CD4-positive, alpha-beta T cell treated with Interleukin-4 for 4 hours (primary cell): Measurements from ENCODE around the gene MESD.

Experiments used
- DNase-seq: peaks from one replicate; pipeline ENCODE4 v3.0.0-alpha.2; 2020

The MESD gene

DNA sequence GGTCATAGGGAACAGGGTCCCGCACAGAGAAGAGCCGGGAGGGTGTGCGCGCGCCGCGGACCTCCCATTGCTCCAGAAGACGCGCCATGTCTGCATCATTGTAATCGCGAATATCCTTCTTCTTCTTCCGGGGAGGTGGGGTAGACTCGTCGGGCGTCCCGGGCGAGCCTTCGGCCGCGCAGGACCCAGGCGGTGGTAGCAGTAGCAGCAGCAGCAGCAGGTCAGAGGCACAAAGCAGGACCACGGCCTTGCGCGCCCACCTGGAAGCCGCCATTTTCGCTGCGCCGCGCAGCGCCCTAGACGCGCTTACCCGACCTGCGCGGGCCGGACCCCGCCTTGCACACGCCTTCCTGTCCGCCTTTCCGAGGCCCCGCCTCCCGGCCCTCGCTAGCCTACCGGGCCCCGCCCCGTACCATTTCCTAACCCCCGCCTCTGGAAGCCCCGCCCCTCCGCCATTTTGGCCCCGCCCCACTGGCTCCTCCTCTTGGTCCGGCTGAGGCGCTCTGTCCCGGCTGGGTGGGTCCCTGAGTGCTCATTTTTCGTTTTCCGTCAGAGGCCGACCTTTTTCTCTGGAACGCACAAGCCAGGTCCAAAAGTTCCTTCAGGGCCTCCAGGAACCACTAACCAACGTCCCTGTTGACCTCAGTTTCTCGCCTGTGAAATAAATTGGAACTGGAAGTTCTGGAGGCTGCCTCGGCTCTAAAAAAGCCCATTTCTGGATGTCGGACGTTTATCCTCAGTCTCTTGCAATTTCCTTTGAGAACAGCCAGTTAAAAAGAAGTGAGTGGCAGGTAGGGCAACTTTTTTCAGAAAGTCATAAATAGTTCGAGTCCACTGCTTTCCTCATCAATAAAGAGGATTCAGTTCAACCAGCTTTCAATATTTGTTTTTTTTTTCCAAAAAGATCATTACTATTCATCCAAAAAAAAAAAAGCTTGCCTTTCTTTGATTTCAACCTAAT lies at the start of gene MESD:
Gene MESD, minus strand, starts transcription at position 302 of the 961 bp plus-strand sequence. Its CDS starts 28 bp downstream, at position 274.
- peak; percentile 93 for DNase-seq

DNA sequence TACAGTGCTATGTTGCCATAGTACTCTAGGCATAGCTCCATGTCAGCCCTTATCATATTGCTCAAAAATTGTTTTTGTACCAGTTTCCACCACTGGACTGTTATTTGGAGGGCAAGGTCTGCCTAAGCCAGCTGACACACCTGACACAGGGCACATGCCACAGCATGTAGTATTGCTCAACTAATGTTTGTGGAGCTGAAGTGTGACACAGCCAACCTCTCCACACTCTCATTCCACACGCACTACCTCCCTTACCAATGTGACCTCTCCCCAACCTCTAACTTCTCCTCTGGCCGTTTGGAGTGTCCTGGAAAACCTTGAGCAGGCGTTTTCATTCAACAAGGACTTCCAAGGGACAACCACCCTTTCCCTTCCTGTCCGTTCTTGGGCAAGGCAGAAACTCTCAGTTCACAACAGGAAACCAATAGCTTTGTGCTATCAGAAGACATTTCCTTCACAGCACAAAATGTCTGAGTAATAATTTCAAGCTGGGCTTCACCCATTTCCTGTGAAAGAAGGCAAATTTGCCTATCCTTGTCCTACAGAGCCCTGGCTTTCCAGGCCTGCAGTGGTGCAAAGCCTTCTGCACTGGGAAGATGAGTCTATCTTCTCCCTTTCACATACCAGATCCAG lies 49.5 kb upstream of the MESD start:
- no peak for DNase-seq

DNA sequence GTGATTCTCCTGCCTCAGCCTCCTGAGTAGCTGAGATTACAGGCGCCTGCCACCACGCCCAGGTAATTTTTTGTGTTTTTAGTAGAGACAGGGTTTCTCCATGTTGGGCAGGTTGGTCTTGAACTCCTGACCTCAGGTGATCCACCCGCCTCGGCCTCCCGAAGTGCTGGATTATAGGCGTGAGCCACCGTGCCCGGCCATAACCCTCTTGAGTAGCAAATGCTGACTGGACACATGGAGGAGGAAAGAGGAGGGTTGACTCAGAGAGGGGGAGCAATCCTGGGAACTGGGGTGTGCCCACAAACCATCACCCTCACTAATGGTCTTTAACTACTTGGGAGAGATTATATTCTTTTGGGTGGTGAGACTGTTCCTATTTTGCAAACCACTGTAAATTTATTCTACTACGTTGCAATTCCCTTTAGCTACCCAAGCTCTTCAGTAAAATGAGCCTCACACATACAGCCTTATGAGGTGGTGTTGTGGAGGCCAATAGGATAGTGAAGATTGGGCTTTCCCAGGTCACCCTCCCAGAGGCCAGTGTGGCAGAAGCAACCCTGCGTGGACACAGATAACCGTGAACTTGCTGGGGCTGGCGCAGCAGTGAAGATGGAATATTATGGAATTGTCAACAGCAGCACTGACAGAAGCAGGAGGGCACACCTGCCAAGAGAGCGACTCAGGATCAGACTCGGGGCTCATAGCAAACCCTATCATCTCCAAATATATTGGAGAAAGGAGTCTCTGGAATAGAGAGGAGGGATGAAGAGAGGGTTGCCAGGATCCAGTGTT lies 48.5 kb upstream of the MESD start:
- no peak for DNase-seq

DNA sequence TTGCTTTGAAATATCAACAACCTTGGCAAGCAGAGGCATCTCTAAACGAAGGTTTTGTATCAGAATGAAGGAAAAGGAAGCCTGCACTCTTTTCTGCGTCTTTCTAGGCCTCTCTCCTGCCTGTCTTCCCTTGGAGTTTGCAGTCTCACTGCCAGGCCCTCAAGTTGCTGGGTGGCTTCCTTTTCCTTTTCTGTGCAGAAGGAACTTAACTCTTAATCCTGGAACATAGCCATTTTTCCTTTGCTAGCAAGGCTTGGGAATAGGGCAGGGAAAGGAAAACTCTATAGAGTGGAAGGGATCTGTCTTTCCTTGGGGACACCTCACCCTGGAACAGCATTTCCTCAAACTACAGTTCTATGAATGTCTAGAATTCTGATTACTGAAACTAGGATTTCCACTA lies 43.9 kb upstream of the MESD start:
- DNase-seq = no peak

DNA sequence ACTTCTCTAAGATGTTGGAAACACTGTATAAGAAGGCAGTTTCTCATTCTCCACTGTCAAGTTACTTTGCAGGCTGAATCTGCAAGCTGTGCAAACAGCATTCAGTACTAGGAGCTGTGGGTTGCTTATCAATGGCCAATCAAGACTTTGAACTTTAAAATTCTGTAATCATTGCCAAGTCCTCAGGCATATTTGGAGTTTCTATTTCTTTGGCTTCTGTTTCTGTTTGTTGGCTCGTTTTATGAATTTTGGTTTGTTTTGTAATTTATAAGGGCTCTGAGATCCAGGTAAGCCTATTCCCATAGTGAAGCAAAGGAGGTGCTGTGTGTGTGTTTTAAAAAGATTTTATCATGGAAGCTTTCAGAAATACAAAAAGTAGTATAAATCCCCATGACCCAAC lies 43.2 kb upstream of the MESD start:
- DNase-seq = no peak

DNA sequence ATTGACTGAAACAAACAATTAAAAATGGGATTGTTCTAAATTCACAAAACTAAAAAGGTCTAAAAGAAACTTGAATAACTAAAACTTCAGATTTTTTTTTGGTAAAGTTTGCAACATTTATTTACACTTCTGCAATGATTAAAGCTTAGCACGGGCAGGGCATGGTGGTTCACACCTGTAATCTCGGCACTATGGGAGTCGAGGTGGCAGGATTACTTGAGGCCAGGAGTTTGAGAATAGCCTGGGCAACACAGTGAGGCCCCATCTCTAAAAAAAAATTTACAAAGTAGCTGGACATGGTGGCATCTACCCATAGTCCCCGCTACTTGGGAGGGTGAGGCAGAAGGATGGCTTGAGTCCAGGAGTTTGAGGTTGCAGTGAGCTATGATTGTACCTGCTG lies 42.7 kb upstream of the MESD start:
- no peak for DNase-seq

- no peak for DNase-seq
Measured at GRCh38 chr15:81031203-81031602, 41.6 kb upstream of the MESD start.

DNA sequence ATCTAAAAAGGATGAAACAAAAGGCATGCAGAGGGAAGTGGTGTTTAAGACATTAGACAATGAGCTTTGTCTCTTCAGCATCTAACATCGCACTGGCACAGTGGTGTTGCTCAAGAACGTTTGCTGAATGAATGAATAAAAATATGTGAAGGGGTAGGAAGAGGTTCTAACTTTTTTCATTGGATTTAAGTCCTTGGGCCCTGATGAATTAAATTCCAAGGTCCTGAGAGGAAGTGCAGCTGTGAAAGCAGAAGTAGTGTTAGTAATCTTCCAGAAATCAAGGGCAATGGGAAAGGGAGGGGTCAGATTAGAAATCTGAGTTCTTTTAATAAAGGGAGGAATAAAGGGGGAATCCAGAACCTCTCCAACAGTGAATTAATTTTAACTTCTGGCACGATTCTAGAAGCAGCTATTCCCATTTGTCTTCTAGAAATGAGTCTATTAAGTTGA lies 40.7 kb upstream of the MESD start:
- DNase-seq = no peak

DNA sequence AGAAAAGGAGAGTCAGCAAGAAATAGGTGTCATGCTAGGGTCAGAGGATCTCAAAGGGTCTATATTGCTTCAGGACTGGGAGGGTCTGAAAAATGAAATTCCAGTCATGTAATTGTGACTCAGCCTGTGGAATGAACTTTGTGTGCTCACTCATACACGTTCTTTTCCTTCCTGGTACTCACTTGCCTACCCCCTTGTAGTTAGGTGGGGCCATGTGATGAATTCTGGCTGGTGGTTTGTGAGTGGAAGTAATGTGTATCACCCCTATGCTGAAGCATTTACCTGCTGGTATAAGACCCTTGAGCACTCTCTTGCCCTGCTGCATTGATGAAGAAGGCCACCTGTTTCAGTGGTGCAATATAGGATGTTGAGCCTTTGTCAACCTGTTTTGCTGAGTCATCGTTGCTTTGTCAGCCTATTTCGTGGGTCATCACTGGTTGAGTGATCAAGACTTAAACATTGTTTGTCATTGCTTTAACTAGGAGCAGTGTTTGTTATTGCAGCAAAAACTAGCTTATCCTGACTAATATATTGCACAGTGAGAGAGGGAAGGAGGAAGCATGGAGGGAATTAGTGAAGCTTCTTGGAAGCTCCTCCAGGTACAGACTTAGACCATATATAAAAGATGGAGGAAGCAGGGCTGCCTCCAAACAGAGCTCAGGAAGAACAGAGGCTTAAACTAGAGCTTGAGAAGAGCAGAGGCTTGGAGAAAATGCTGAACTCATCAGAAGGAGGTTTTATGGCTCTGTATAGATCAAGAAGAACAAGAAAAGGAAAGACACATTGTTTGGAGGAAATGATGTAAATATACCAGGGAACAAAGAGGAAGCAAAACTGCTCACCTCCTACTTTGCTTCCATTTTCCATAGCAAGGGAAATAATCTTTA lies 40.0 kb upstream of the MESD start:
- no peak for DNase-seq

- no peak for DNase-seq
Measured at GRCh38 chr15:81026836-81027599, 37.4 kb upstream of the MESD start.

- DNase-seq = no peak
Measured at GRCh38 chr15:81025721-81026370, 36.2 kb upstream of the MESD start.

- no peak for DNase-seq
Measured at GRCh38 chr15:81024936-81025335, 35.3 kb upstream of the MESD start.

DNA sequence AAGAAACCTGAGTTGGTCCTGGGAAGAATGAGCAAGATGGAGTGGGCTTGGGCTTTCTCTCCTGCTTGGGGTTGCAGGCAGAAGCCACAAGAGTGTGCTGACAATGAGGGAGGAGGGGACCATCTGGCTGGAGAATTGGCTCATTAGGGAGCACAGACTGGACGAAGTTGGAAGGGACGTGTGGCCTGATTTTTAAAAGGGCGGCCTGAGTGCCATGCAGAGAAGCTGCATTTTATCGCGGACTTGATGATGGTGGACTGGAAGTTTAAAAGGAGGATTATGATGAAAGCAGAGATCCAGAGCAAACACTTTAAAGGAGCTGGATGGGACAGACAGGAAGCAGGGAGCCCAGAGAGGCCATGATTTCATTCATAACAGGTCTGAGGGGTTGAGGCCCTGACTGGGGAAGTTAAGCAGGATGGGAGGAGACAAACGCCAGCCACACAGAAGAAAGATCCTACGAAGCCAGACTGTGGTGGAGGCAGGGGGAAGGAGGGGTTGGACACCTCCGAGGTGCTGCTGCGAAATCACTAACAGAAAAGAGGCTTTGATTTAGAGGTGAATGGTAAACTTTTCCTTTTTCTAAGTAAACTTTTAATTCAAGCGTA lies 34.8 kb upstream of the MESD start:
- DNase-seq = no peak

DNA sequence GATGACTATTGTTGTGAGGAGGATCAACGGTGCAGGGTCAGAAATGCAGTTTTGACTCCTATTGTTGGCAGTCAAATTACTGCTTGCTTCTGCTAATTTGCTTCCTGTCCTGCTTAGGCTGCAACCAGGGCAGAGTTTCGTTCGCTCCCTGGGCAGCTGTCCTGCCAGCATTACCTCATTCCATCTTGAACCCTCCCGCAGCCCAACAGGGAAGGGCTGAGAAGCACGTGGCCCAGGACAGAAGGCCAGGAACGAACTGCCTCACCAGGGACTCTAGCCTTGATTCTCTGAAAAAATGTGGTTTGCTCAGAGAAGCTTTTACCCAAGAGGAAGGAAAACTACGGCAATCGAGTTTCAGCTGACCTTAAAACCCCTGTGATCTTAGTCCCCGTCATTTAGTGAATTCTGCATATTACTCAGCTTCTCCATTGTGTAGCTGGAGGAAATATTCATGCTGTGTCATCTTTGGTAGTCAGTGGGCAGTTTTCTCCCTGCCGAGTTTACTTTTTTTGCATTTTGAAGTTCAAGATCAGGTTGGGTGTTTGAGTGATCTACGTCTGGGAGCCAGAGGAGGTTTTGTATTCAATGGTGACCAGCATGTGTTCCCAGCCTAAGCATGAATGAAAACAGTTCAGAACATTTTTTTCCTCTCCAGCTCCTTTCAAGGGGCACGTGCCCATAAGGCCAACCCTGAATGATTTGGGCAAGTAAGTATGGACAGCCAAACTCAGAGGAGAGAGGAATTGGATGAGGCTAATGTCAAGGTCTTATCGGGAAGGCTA lies 34.1 kb upstream of the MESD start:
- DNase-seq = peak; percentile 11

- DNase-seq = no peak
Measured at GRCh38 chr15:81021321-81021720, 31.7 kb upstream of the MESD start.

DNA sequence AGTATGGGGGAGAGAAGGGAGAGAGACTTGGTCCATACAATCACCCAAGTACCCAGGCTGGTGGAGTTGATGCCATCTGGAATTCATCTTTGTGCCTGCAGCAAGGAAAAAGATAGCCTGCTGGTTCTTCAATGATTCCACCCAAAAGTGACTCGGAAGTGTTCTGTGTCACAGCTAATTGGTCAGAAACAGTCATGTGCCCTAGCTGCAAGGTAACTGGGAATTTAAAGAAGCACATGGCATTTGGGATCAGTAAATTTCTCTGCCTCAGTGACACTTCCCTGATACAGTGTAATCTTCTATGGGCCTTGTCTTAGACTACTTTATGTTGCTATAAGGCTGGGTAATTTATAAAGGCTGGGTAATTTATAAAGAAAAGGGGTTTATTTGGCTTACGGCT lies 28.6 kb upstream of the MESD start:
- no peak for DNase-seq

GRCh38 chr15:81016489-81017068 lies 27.0 kb upstream of the MESD start:
- no peak for DNase-seq

DNA sequence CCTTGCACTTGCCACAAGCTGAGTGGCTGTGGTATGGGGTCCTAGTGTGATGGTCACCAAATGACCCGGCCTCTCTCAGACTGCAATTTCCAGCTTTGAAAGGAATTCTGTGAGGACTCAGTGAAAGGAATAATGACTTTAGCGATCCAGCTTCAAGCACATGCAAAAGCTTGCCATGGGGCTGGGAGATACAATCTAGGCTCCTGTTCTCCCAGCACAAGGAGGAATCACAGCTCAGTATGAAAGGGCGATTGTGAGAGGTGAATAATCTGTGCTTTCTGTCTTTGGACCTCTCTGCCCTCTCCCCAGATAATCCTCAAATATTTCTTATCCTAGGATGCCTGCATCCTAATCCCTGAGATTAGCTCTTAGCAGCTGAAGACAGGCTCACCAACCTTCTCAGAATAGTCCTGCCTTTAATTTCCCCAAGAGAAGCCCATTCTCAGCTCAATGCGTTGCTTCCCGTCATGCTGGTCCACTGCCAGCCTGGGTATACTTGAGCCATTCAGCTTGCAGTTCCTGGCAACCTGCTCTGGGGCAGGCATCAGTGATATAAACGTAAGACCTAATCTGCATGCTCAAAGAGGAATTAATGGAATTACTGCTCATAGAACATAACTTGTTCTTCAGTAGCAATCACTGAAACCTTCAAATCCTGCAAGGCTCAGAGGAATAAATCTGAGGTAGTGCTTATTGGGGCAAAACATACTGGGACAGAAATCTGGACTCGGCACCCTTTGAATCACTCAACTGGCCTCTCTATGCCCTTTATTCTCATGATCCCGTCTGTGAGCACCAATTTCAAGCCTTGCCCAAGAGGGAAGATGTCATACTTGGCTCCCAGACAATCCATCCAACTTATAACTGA lies 26.2 kb upstream of the MESD start:
- no peak for DNase-seq
